HG03064 (cell line): ENCODE measurements around the gene PARK7.

ENCODE experiments used
- ATAC-seq: cut with Tn5 transposase; IDR thresholded peaks from one replicate; pipeline ENCODE4 v1.9.1; 2021; ENCODE audit warnings: low read depth; ENCODE audit not compliant: unreplicated experiment

PARK7 gene

GRCh38 chr1:8021676-8022266 is 60.3 kb downstream of the PARK7 start:
- ATAC-seq: no peak

GRCh38 chr1:8022395-8023286 is 61.1 kb downstream of the PARK7 start:
- ATAC-seq: no peak

GRCh38 chr1:8023287-8023994 is 61.9 kb downstream of the PARK7 start:
- ATAC-seq: no peak

- no peak for ATAC-seq
Observed at GRCh38 chr1:8023995-8024313, 62.4 kb downstream of the PARK7 start.

DNA sequence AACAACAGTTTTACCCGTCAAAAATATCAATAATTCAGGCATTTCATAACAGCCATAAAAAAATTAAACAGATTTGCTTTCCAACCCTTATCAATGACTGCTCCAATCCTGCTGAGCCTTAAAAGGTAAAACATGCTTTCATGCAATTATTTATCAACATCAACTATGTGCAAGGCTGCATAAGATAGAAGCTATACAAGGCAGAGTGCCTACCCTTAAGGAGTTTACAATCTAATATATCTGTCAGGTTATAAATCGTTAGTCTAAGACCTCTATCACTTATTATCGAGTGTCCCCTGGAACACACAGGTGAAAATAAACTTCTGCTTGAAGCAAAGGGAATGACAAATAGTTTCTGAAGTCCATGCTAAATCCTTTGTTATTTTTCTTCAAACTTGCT is 62.8 kb downstream of the PARK7 start:
- ATAC-seq: no peak

GRCh38 chr1:8025061-8025670 is 63.7 kb downstream of the PARK7 start:
- ATAC-seq: no peak

DNA sequence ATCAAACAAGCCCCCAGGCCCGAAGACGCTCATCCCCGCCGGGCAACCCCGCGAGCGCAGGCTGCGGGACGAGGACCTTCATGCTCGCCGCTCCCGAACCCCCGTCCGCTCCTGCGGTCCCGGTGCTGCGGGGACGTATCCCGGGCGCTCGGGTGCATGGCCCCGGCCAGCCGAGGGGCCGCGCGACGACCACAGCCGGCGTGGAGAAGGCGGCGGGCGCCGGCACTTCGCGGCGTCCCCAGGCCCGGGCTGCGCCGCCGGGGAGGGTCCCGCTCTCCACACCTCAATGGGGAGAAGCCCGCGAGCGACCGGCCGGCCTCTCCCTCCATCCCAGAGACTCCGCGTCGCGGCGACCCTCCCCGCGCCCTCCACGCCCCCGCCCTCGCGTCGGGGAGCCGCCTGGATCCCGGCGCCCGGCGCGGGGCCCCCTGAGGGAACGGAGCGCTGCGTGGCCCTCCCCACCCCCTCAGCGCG is 64.2 kb downstream of the PARK7 start:
- ATAC-seq: peak; percentile 38

GRCh38 chr1:8026153-8026975 is 64.9 kb downstream of the PARK7 start, which contains the start of gene ERRFI1:
Gene ERRFI1 (minus strand): TSS chr1:8026309. CDS start chr1:8015619, 10,690 bp downstream.
- ATAC-seq: peak; percentile 78

GRCh38 chr1:8026976-8027747 is 65.7 kb downstream of the PARK7 start:
- no peak for ATAC-seq

DNA sequence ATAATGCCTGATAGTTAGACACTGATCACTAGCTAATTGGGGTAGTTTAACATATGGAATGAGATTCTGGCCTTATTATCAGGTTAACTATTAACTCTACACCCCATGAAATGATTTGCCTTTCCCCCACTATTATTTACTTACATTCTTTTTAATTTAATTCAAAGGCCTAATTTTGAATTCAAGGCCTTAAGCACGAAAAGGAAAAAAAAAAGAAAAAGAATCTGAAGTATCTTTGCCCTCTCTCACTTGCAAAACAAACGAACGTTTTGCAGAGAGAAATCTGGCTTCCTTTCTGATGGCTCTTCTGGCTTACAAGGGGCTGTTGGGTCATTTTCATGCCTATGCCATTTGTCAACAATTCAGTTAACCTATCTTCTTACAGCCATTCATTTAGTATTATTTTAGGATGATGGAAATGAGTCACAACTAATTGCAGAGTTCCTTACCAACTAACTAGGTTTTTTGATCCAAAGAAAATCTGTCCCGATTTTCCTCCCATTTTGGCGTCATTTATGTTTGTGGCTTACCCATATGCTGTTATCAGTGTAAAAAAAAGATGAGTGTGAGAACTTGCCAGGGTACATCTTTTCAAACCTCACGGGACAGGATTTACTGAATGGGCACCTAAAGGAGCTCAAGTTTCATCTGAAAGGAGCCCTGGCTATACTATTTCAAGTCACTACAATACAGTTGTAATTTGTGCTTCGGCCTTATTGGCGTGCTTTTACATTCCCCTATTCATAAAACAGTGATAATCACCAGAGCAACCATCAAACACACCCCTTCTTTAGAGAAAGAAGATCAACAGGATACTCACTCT is 66.4 kb downstream of the PARK7 start:
- no peak for ATAC-seq

GRCh38 chr1:8028571-8028910 is 67.0 kb downstream of the PARK7 start:
- no peak for ATAC-seq

GRCh38 chr1:8031176-8031785 is 69.8 kb downstream of the PARK7 start:
- no peak for ATAC-seq

GRCh38 chr1:8032366-8032910 is 70.9 kb downstream of the PARK7 start:
- no peak for ATAC-seq

DNA sequence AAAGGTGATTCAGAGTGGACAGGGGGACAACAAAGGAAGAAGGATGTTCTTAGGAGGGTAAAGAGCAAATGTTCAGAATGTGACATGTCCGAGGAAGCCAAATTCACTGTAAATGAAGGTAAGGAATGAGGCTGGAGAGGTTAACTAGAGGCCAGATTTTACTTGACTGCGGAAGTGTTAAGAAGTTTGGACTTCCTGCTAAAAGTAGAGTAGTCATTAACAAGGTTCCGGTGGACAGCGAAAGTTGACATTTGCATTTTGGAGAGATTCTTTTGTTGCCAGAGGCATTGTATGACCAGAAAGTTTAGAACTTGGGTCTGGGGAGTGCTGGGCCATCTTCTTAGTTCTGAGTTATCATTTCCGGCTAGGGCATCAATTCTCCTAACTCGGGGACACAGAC is 71.8 kb downstream of the PARK7 start:
- ATAC-seq: no peak
